ENCODE results near the gene CDV3.

DNA sequence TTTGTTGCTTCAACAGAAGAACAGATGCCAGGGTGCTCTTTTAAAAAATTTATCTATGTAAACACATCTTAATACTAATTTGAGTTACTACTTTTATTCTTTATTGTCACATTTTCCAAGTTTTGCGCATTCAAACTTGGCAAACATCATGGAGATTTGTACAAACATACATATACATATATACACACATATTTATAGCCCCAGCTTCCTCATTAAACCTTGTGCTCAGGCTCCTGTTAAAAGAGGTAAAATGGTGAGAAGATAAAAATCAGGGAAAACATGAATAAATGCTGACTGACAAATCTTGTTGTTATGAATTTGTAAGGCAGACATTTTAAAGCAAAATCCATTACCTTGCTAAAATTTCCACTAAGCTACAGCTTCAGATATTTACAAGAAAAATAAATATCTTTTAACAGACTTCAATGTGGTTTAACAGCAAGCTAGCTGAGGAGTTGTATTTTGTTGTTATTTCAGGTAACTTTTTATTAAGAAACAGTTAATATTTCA, 27.1 kb downstream of the CDV3 start:
- TF ChIP-seq TBL1XR1 (IDR thresholded peaks at IDR 0.05; ENCODE audit: low read depth, low read length) (no peak), BHLHE40 (IDR thresholded peaks at IDR 0.05; ENCODE audit: borderline replicate concordance in 1 of 2, low read depth in 2 of 2, low read length in 1 of 2) (no peak), SMAD1 (IDR thresholded peaks at IDR 0.05; ENCODE audit: low read depth, partially characterized antibody) (no peak), POLR2AphosphoS5 (IDR thresholded peaks at IDR 0.05; ENCODE audit: low read length) (no peak), POLR2A (IDR thresholded peaks at IDR 0.05; ENCODE audit: low read depth, low read length) (no peak), TAF1 (IDR thresholded peaks at IDR 0.05; ENCODE audit: borderline replicate concordance, low read depth, low read length) (no peak), EP300 (IDR thresholded peaks at IDR 0.05; ENCODE audit: borderline replicate concordance in 1 of 2, control insufficient read depth in 1 of 2, low read depth in 2 of 2, low read length in 2 of 2) (no peak), PAX8 (IDR thresholded peaks at IDR 0.05) (no peak), DPF2 (IDR thresholded peaks at IDR 0.05) (no peak)
- TF ChIP-seq, protein P1, sequence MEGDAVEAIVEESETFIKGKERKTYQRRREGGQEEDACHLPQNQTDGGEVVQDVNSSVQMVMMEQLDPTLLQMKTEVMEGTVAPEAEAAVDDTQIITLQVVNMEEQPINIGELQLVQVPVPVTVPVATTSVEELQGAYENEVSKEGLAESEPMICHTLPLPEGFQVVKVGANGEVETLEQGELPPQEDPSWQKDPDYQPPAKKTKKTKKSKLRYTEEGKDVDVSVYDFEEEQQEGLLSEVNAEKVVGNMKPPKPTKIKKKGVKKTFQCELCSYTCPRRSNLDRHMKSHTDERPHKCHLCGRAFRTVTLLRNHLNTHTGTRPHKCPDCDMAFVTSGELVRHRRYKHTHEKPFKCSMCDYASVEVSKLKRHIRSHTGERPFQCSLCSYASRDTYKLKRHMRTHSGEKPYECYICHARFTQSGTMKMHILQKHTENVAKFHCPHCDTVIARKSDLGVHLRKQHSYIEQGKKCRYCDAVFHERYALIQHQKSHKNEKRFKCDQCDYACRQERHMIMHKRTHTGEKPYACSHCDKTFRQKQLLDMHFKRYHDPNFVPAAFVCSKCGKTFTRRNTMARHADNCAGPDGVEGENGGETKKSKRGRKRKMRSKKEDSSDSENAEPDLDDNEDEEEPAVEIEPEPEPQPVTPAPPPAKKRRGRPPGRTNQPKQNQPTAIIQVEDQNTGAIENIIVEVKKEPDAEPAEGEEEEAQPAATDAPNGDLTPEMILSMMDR (IDR thresholded peaks at IDR 0.05 in 2 of 3, conservative IDR thresholded peaks at IDR 0.05 in 1 of 3; ENCODE audit: control insufficient read depth in 2 of 3, extremely low read depth in 1 of 3, insufficient read depth in 1 of 3, low read depth in 3 of 3, low read length in 3 of 3): no peak
- TF ChIP-seq, protein P2, sequence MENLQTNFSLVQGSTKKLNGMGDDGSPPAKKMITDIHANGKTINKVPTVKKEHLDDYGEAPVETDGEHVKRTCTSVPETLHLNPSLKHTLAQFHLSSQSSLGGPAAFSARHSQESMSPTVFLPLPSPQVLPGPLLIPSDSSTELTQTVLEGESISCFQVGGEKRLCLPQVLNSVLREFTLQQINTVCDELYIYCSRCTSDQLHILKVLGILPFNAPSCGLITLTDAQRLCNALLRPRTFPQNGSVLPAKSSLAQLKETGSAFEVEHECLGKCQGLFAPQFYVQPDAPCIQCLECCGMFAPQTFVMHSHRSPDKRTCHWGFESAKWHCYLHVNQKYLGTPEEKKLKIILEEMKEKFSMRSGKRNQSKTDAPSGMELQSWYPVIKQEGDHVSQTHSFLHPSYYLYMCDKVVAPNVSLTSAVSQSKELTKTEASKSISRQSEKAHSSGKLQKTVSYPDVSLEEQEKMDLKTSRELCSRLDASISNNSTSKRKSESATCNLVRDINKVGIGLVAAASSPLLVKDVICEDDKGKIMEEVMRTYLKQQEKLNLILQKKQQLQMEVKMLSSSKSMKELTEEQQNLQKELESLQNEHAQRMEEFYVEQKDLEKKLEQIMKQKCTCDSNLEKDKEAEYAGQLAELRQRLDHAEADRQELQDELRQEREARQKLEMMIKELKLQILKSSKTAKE (IDR thresholded peaks at IDR 0.05; ENCODE audit: low read depth, poor library complexity, severe bottlenecking): no peak

All from GM12878 (cell line).